GM18505 (cell line): Measurements from ENCODE around the gene ETV3.

Source experiments
- ATAC-seq: cut with Tn5 transposase; IDR thresholded peaks from one replicate; pipeline ENCODE4 v1.9.1; 2021; ENCODE audit not compliant: unreplicated experiment
- POLR2A ChIP-seq: IDR thresholded peaks from 4 replicates; pipeline ENCODE4 v1.6.1; 2011; ENCODE audit warnings: borderline replicate concordance; ENCODE audit not compliant: insufficient read depth, insufficient read length; ENCODE audit errors: extremely low read depth

ETV3 gene

GRCh38 chr1:157139052-157139715, 989 bp upstream of the ETV3 start:
- ATAC-seq = no peak
- no peak for TF ChIP-seq POLR2A

DNA sequence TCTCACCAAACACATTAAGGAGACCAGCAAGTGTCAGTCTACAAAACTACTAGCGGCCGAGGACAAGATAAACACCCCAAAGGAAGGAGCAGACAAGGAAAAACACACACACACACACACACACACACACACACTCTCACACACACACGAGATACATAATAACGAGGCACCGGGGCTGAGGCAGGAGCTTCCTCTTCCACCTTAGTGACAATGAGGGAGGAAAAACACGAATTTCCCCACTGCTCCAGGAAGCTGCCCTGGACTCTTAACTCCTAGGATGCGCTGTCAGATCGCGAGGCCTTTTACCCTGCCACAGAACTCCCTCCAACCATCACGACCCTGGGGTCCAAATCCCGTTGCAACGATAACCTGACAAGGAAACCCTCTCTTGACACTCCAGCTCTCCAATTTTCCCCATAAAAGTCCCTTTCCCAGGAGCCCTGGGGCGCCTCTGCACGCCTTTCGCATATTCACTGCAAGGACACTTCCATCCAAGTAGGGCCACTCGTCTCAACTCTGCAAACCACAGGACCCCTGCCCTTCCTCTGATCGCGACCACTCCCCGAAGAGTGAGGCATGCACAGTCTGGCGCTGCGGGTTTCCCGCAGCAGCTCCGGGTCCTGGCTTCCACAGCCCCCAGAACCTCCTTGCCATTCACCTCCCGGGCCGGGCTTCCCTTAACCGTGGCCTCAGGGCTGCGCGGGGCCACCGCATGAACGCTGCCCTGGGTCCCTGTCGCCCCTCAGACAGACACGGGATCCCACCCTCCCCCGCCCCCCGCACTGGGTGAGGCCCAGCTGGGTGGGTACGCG, 581 bp downstream of the ETV3 start:
- ATAC-seq = peak; percentile 14
- TF ChIP-seq POLR2A = no peak

GRCh38 chr1:157137046-157137407, 1.2 kb downstream of the ETV3 start:
- ATAC-seq = no peak
- TF ChIP-seq POLR2A = no peak

DNA sequence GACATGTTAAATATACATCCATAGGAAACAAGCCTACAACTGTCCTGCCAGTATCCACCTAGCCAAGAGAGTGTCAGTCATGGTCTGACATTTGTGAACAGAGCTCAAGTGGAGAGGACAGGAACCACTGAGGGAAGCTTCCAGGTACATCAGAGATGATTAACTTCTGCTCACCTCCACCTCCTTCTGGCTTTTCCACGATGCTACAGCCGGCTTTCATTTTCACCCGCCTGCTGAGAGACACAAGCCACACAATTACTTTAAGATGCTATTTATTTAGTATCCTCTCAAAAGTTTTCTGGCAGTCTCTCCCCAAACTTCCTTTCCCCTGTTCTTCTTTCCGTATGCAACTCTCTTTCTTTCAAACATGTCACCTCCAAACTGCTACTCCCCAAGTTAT, 2.1 kb downstream of the ETV3 start:
- no peak for ATAC-seq
- no peak for TF ChIP-seq POLR2A

DNA sequence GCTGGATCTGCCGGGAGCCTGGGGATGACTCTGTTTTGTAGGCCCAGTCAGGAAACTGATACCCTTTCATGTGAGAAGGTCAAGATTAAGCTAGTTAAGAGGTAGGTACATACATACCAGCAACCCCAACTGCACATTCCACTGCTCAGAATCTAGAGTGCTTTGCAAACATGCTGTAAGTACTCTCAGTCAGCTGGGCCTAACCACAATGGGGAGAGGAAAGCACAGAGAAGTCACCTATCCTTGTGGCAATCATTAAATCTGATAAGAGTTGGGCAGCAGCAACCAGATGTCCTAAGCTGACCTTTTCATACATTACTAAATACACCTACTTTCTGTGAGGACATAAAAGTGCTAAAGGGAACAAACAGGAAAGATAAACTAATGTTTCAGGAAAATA, 2.5 kb downstream of the ETV3 start:
- no peak for TF ChIP-seq POLR2A
- ATAC-seq = no peak

DNA sequence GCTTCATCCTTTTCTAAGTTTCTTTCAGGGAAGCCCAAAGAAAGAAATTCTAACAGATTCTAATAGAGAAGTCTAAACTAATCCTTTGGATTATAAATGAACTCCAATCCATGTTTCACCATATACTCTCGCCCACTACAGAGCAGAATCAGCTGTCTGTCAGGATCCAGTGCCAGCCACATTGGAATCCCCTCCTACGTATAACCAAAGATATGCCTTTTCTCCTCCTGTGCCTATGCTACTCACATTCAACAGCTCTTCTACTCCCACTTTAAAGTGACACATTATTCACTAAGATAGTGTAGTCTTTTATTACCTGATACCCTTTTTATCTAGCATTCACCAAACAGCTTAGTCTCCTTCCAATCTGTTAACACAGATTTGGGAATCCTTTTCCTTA, 3.1 kb downstream of the ETV3 start:
- TF ChIP-seq POLR2A = no peak
- no peak for ATAC-seq

DNA sequence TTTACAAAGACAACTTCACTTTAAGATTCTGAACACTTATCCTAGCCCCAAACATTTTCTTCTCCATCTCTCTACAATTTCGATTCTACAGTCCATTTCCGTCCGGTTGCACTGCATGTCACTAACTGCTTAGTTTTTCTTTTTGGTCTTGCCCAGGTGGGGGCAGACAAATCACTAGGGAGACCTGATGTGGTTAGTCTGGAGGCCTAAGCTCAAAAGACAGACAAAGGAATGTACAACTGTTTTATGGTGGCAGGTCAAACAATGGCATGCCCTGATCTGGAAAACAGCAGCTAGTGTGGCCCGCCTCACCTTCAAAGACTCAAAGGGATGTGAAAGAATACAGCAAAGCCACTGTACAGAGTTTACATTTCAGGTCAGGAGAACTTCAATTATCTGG, 3.8 kb downstream of the ETV3 start:
- no peak for TF ChIP-seq POLR2A
- ATAC-seq = no peak

- no peak for TF ChIP-seq POLR2A
- ATAC-seq = no peak
Observed at GRCh38 chr1:157133426-157133825, 4.8 kb downstream of the ETV3 start.

- no peak for ATAC-seq
- no peak for TF ChIP-seq POLR2A
Observed at GRCh38 chr1:157132616-157133167, 5.5 kb downstream of the ETV3 start.

DNA sequence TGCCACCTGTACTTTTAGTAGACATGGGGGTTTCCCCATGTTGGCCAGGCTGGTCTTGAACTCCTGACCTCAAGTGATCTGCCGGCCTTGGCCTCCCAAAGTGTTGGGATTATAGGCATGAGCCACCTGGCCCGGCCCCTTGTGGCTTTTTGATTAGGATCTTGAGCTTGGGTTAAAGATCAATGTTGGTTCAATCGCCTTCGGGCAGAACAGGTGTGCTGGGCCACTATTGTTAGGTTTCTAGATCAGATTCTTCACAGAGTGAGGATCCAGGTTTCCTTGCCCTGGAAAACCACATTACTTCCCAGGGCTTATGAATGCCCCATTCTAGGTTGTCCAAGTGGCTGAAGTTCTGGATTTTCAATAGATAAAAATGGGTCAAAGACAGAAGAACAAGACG, 6.1 kb downstream of the ETV3 start:
- no peak for TF ChIP-seq POLR2A
- no peak for ATAC-seq

DNA sequence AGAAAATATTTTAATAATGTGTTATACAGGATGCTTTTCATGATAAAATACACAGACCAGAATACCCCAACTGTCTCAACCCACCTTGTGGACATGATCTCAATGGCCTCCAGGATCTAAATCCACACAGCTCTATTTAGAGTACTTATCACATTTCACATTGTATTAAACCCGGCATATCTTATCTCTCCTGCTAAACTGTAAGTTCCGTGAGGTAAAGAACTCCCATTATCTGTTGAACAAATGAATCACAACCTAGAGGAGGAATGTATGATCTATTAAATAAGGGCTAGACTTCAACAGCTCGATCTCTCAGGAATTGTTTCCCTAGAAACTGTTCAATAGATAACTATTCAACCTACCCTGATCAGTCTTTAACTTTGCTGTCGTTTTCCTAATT, 6.9 kb downstream of the ETV3 start:
- TF ChIP-seq POLR2A = no peak
- ATAC-seq = no peak

DNA sequence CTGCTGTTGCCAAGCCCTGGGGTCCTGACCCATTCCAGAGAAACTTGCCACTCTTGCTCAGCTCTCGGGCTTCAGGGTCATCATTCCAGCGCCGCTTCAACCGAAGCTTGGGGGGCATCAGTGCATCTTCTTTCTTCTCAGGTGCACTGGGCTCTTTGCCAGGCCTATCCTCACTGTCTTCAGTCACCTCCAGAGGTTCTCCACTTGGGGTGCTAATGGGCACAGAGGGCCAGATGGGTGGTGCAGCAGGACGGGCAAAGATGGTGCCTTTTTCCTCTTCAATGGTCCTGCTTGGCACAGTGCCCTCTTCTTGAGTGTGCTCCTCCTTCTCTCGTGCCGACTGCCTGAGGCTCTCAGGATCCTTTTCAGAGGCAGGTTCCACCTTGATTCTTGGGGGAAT, 13.3 kb downstream of the ETV3 start:
- TF ChIP-seq POLR2A = no peak
- no peak for ATAC-seq

DNA sequence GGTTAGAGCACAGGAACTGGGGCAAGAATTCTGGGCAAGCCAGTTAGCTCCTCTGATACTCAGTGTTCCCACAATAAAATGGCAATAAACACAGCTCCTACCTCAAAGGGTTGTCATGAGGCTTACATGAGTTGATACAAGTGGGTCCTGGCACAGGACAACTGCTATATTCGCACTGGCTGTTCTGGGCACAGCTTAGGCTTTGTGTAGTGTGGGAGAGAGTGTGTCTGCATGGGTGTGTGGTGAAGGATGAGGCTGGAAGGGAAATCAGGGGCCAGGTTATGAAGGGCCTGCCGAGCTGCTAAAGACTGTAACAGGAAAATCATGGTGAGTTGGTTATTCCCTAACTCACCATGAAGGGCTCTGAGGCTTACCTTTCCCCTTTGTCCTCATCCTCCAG, 18.7 kb downstream of the ETV3 start:
- no peak for ATAC-seq
- no peak for TF ChIP-seq POLR2A

GRCh38 chr1:157119008-157119407, 19.2 kb downstream of the ETV3 start:
- no peak for TF ChIP-seq POLR2A
- ATAC-seq = no peak

DNA sequence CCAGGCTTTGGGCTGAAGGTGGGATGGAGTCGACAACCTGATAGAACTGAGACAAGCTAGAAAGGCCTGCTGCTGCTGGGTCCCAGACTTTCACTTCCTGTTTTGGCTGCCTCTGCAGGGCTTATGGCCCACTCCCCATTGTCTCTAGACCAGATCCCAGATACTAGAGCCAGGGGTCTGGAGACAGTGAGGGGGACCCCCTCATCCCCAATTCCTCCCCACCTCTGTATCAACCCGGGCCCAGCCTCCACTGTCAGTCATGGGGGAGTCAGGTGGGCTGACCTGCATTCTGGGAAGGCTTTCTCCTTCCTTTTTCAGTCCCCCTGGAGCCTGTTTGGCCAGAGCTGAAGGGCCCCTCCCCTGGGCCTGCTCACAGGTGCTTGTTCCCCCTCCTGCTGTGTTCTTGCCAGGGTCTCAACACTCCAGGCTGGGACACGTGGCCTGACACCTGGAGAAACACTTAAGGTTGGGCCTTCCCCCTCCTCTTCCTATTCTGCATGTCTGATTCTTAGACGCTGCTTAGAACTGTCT, 20.6 kb downstream of the ETV3 start:
- ATAC-seq = no peak
- TF ChIP-seq POLR2A = no peak

- no peak for TF ChIP-seq POLR2A
- no peak for ATAC-seq
Observed at GRCh38 chr1:157116737-157117103, 21.5 kb downstream of the ETV3 start.
